ENCODE measurements around the gene ACSM3.

DNA sequence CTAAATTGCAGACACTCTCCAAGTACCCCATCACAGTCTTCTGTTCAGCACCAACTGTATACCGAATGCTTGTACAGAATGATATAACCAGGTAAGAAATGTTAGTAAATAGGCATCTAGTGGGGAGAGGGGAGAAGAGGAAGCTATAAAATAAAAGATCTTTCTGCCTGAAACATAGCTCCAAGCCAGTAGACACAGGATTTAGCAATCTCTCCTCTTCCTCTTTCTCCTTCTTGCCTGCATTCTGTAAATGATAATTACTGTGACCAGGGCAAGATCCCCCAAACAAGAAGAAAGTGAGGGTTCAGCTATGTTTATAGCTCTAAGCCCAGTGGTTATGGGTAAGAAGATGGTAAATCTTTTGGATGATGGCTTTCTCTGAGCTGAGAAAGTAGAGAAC is 17.9 kb downstream of the ACSM3 start:
- TF ChIP-seq, protein P1, sequence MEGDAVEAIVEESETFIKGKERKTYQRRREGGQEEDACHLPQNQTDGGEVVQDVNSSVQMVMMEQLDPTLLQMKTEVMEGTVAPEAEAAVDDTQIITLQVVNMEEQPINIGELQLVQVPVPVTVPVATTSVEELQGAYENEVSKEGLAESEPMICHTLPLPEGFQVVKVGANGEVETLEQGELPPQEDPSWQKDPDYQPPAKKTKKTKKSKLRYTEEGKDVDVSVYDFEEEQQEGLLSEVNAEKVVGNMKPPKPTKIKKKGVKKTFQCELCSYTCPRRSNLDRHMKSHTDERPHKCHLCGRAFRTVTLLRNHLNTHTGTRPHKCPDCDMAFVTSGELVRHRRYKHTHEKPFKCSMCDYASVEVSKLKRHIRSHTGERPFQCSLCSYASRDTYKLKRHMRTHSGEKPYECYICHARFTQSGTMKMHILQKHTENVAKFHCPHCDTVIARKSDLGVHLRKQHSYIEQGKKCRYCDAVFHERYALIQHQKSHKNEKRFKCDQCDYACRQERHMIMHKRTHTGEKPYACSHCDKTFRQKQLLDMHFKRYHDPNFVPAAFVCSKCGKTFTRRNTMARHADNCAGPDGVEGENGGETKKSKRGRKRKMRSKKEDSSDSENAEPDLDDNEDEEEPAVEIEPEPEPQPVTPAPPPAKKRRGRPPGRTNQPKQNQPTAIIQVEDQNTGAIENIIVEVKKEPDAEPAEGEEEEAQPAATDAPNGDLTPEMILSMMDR (IDR thresholded peaks at IDR 0.05) = no peak
- no peak for TF ChIP-seq POLR2A (IDR thresholded peaks at IDR 0.05)

Measured in esophagus squamous epithelium (tissue), 4 donors.